HG02840 (cell line): Measurements from ENCODE around the gene ABHD17C.

Experiments used
- ATAC-seq: cut with Tn5 transposase; IDR thresholded peaks from one replicate; pipeline ENCODE4 v1.9.1; 2021; ENCODE audit warnings: mild to moderate bottlenecking, moderate library complexity, moderate number of reproducible peaks; ENCODE audit not compliant: unreplicated experiment, low FRiP score

The ABHD17C gene

DNA sequence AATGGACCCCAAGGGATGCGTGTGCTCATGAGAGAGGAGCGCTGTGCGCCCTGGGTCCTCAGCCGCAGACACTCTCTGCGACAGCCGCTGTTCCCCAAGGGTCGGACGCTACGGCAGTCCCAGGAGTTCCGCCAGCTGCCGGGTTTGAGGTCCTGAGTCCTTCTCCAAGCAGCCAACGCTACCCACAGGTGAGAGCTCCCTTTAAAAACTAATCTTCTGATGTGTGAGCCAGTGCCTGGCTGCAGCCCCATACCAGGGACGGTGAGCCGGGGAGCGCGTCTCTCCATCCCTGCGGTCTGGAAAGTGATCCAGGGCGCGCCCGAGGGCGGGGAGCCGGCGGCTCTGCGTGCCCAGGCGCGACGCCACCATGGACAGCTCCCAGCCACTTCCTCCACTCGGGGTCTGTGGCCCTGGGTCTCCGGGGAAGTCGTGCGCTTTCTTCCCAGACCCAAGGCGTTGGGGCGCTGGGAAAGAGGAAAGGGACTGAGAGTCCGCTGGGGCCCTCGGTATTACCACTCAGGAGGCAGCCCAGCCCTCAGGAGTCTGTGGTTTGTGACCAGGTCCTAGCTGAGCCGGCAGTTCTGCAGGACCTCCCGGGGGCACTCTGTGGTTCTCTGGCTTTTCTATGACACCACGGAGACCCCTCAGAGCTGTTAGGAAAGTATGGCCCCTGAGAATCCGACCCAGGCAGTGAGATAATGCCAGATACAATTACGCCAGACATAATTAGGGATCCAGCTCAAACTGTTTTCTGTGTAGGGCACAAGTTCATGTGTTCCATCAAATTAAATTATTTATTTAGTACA is 85.5 kb downstream of the ABHD17C start:
- ATAC-seq, result no peak

DNA sequence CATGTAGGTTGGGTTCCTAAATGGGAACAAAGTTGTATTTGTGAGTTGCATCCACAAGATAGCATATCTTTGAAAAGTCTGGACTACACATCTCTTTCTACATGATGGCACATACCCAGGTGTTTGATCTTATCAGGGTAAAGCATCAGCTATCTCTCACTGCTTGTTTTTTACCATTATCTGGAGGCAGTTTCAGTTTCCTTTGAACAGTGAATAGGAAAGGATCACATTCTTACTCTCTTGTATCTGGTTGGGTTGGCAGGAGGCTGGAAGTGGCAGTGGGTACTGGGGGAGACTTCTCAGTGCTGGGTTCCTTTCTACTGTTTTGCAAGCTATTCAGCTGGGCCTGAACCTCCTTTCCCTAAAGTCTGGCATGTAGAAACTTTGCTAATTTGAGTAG is 88.2 kb downstream of the ABHD17C start:
- ATAC-seq, result no peak

DNA sequence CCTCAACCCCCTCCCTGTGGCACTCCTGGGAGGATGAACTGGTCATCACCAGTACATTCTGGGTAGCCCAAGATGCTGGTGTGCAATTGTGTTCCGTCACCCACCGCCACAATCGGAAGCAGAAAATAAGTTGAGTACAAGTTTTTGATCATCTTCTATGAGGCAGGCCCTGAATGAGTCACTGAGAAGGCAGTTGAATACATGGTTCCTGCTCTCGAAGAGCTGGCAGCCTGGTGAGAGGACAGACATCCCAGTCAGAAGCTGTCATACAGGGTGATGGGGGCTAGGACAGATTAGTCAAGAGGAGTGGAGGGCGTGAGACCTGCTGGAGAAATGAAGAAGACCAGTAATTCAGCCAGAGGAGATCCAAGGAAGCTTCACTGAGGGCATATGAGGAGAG is 90.2 kb downstream of the ABHD17C start:
- ATAC-seq, result no peak

DNA sequence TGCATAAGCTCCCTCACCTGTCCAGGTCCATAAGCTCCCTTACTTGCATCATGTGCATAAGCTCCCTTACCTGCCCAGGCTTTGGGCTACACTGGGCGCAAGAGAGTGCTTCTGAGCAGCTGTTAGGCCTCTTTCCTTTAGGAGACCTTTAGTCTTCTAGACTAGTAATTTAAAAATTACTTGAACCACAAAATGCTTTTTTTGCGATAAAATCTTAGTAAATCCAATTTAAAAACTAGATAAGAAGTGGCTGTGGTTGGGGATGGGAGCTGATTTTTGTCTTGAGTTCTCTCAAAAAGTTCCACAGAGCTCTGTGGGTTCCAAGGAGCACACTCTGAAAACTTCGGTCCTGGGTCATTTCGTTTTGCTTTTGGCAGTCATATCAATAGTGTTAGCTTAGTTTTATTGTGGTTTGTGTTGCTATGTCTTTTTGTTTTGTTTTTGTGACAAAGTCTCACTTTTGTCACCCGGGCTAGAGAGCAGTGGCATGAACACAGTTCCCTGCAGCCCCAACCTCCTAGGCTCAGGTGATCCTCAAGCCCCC is 90.8 kb downstream of the ABHD17C start:
- ATAC-seq, result no peak

DNA sequence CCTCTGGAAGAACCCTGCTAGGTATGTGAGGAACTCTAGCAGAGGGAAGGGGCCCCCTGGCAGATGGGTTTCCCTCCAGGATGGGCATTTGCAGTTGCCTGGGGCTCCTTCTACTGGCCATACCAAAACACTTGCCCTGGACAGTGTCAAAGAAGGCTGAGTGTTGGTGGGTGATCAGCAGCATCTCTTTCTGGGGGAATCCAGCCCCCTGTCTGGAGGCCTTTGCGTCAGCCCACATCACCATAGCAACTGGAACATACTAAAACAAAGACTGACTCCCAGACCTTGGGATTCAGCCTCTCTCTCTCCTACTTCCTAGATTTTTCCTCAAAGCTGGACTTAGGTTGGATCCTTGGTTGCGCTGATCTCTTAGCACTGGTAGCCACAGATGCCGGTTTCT is 92.2 kb downstream of the ABHD17C start:
- no peak for ATAC-seq

DNA sequence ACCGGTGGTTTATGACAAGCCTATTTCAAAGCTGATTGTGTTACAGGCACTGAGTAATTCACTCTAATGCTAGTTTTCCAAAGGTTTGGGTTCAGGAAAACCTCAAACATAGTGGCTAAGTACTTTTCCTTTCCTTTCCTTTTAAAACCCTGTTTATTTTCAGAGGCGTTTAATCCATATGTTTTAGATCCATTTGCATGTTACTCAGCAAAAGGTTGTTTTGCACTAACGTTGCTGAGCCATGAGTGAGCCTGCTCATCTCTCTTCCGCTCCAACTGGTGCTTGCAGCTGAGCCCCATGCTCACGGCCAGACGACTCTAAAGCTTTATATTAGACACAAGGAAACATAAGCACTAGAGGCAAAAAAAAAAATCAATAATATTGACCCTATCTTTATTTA is 93.4 kb downstream of the ABHD17C start:
- no peak for ATAC-seq

DNA sequence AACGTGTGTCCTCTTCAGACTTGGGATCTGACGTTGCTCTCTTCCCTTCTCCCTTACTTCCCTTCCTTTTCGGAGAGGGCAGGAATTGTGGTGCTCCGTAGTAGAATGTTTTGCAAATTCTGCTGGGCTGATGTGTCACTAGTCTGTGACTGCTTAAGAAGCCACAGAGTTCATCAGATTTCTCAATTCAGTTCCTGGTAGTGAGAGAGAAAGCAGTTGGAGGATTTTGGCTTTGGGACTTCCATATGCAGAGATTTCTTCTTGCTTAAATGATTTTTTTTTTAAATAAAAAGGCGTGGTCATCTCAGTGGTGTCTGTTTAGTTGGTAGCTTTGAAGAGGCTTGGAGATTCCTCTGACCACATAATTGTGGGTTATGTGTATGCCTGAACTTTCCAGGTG is 94.2 kb downstream of the ABHD17C start:
- no peak for ATAC-seq

DNA sequence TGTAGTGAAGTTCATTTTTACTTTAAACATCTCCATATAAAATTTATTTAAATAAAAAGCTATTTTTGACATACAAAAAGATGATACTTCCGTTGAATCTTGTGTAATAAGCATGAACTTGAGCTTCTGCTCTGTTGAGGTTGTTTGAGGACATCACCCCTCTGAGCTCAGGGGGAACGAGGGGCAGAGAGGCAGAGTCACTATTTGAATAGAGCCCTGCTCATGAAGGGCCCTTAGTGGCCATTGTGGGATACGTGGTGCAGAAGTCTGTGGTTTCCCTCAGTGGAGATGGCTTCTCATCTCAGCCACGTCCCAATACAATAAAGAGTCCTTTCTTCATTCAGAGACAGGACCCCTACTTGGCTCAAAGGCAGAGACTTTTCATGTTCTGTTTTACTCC is 94.7 kb downstream of the ABHD17C start:
- no peak for ATAC-seq

DNA sequence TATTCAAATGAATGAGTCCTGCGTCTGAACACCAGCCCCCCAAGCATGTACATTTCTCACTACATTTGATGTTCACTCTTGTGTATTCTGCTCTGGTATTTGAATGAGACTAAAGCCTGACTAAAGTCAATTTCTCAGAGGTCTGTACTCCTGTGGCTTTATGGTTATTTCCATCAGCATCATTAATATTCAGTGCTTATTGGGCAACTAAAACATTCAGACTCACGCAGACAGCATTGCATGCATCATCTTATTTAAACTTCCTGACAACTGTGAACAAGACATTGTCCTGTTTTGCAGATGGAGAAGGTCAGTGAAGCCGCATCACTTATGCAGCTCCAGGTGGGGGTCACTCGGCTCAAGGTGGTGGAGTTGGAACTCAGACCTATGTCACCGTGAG is 95.1 kb downstream of the ABHD17C start:
- ATAC-seq, result no peak

DNA sequence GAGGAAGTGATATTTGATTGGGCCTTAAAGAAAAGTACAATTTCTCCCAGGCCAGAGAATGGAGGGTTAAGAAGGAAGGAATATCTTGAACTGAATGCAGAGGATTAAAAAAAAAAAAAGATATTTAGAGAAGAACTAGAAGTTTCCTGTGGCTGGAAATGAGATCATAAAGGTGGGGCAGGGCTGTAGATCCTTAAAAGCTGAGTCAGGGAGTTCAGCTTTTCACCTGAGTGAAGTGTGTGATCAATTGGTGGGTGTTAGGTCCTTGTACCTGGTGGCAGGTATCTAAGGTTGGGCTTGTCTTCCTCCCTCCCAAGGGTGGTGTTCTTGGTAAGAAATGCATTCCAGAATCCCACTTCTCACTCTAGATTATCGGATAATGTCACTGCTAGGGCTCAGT is 95.9 kb downstream of the ABHD17C start:
- no peak for ATAC-seq

DNA sequence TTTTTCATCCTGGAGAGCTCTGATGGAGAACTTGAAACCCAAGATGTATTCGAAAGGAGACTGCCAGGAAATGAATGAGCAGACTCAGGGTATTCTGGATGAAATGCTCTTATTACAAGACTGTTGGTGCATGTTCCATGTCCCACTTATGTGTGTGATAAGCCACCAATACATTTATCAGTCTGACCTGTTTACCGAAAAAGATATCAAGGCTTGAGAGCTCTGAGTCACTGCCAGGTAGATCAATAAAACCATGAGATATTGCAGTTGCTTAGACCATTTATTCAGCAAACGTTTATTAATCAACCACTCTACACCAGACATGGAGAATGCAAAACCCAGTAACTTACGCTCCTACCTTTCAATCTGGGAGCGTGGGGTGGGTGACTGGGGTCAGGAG is 101.3 kb downstream of the ABHD17C start:
- ATAC-seq, result no peak

DNA sequence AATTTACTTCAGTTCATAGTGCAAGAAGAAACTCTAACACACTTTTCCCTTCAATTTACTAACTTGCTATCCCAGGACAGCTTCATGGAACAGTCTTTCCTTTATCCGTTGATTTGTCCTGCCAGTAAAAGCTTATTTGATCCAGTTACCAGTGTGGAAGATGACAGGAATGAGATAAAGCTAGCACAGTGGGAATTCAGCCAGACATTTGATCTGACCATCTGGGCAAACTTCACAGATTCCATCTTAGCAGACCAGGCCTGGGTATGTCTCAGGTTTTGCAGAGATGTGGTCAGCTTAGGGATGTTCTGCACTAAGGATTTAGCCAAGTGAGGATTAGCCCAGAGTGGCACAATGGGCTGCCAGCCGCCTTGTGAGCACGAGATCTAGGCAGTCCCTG is 103.8 kb downstream of the ABHD17C start:
- ATAC-seq, result no peak

DNA sequence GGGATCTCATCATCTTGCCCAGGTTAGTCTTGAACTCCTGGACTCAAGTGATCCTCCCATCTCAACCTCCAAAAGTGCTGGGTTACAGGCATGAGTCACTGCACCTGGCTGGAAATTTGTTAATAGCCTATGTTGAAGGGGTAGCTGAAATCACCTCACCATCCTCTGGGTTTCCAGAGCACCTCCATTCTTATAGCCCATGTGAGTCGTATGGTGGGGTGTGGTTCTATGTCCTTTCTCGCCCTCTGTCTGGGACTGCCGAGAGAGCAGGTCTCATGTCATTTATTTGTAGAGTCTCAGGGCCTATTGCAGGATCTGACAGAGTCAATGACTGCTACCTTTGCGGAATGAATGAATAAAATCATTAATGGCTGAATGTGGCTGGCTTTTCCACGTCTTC is 105.0 kb downstream of the ABHD17C start:
- no peak for ATAC-seq

DNA sequence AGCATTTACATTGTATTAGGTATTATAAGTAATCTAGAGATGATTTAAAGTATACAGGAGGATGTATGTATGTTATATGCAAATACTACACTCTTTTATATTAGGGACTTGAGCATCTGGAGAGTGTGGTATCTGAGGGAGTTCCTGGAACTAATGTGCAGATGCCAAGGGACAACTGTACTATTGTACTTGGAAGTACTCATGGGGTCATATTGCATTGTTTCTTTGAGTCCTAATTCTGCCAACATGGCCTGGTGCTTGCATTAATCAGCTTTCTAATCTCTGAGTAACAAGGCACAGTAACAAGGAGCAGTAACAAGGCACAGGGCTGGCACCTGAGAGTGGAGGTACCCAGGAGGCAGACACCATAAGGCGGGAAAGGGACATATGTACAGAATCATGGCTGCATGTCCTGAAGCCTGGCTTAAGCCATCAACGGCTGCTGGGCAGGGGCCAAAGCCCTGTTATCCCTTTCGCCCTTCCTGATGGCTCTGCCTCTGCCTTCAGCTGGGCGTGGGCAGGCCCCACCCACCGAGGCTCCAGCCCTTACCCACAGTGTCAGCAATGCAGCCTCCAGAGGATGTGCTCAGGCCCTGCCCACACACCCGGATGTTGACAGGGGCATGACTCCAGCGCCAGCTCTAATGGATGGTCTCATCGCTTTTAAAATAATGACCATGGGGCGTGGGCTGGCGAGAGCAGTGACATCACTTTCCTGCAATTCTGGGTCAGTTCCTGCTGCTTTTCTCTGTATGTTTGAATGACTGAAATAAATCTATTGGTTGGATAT is 107.0 kb downstream of the ABHD17C start:
- no peak for ATAC-seq

DNA sequence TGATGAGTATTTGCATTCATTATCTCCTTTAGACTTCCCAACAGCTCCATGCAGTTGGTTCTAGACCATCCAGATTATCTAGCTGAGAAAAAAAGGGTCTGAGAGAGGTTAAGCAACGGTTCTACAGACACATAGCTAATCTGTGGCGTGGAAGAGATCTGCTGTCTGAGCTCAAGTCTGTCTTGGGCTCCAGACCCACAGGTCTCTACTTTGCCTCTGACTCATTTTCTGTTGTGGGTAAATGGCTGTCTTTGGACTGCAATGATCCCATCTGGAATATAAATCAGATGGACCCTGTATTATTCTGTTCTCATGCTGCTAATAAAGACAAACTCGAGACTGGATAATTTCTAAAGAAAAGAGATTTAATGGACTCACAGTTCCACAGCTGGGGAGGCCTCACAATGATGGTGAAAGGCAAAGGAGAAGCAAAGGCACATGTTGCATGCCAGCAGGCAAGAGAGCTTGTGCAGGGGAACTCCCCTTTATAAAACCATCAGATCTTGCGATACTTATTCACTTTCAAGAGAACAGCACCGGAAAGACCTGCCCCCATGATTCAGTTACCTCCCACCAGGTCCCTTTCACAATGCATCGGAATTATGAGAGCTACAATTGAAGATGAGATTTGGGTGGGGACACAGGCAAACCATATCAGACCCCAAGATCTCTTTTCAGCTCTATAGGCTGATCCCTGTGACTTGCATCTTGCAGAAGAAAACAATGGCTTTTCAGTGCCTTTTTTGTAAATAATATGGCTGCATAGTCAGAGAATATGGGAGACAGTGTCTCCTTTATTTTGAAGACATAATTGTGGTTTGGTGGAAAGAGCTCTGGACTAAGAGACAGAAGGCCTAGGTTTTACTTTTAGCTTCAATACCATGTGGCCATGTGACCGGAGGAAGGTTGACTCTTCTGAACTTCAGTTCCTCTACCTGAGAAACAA is 108.7 kb downstream of the ABHD17C start:
- ATAC-seq, result no peak

DNA sequence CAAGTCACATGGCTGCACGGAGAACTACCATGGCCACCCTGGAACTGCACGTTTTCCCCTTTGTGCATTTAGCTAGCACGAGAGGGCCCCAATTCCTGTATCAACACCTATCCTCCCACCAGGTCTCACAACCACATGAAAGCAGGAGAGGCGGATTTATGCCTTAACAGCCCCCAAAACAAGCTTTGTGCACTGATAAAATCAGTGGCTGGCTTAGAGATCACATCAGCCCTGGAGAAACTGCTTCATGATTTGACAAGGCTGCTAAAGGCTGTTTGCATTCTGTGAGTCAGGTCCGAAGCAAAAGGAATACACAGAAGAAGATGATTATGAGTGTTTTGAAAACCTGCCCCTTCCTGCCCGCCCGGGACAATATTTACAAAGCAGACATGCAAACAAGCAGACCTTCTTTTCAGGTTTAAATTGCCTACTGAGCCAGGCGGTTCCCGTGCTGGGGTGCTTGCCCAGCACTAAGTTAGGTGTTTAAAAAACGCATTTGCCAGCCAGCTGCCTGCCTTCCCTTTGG is 109.9 kb downstream of the ABHD17C start:
- no peak for ATAC-seq
